SW480 (cell line): ENCODE results near the gene CYB5B.
"Not testable (repeated sequence)": the region's sequence is repeated elsewhere in the genome, so short reads cannot be mapped to it uniquely, and the experiment has no call there.

ENCODE experiments used
- DNase-seq: peaks from one replicate; pipeline ENCODE4 v3.0.0-alpha.2; 2016; ENCODE audit warnings: low spot score

The CYB5B gene

GRCh38 chr16:69410219-69410990 lies 14.0 kb upstream of the CYB5B start:
- peak; percentile 68 for DNase-seq

DNA sequence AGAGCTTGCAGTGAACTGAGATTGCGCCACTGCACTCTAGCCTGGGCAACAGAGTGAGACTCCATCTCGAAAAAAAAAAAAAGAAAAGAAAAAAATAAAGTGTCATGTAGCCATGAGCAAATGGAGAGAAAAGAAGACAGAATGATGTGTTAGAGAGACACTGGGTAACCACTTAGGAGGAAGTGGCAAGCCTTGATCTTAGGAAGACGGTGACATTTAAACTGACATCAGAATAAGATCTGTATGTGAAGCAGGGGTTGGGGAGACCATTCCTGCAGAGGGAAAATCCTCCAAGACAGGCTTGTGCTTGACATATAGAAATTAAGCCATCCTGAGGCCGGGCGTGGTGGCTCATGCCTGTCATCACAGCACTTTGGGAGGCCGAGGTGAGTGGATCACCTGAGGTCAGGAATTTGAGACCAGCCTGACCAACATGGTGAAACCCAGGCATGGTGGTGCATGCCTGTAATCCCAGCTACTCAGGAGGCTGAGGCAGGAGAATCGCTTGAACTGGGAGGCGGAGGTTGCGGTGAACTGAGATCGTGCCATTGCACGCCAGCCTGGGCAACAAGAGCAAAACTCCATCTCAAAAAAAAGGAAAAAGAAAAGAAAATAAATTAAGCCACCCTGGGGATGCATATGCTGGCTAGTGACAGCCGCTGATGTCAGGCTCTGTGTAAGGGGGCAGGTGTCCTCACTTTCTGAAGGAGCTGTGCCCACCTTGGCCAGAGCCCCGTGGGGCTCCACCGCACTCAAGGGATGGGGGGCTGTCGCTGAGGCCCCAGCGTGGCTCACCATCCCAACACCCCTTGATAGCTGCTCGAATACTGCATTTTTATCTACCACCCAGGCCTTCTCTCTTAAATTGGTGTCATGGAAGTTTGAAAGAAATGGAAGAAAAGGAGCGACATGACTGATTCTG lies 13.1 kb upstream of the CYB5B start:
- DNase-seq: no peak

DNA sequence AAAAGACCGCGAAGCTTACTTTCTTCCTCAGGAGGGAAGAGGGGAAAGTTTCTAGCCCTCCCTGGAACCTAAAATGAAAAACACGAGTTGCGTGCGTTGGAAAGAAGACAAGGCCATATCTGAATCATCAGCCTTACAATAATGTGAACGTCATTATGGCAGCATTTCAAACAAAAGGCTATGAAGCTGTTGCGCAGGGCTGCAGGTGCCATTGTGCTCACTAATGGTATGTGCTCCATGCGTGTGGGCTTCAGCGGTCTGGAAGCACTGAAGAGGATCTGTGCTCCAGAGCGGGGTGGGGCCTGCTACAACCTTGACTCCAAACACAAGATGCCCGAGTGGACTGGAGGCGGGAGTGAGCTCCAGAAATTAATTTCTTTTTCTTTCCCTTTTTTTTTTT lies 12.1 kb upstream of the CYB5B start:
- no peak for DNase-seq

- DNase-seq: no peak
Observed at GRCh38 chr16:69413045-69413664, 11.3 kb upstream of the CYB5B start.

GRCh38 chr16:69417520-69418199 lies 6.8 kb upstream of the CYB5B start:
- peak; percentile 62 for DNase-seq

- no peak for DNase-seq
Observed at GRCh38 chr16:69419956-69420355, 4.5 kb upstream of the CYB5B start.

GRCh38 chr16:69423189-69423588 lies 1.2 kb upstream of the CYB5B start:
- no peak for DNase-seq

GRCh38 chr16:69424935-69425784 lies 741 bp downstream of the CYB5B start:
- DNase-seq: no peak

- DNase-seq: no peak
Observed at GRCh38 chr16:69428652-69429051, 4.2 kb downstream of the CYB5B start.

DNA sequence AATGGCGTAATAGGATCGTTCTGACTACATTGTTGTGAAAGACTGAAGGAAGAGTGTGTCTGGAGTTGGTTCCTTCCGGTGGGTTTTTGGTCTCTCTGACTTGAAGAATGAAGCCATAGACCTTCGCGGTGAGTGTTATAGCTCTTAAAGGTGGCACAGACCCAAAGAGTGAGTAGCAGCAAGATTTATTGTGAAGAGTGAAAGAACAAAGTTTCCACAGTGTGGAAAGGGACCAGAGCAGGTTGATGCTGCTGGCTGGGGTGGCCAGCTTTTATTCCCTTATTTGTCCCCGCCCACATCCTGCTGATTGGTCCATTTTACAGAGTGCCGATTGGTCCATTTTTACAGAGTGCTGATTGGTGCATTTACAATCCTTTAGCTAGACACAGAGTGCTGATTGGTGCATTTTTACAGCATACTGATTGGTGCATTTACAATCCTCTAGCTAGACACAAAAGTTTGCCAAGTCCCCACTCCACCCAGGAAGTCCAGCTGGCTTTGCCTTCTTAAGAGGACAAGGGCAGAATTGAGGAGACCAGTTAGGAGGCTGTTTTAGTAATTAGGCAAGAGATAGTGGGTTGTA lies 4.7 kb downstream of the CYB5B start:
- DNase-seq: not testable (repeated sequence)

GRCh38 chr16:69431948-69432468 lies 7.6 kb downstream of the CYB5B start:
- DNase-seq: no peak

- DNase-seq: no peak
Observed at GRCh38 chr16:69434066-69434465, 9.6 kb downstream of the CYB5B start.

DNA sequence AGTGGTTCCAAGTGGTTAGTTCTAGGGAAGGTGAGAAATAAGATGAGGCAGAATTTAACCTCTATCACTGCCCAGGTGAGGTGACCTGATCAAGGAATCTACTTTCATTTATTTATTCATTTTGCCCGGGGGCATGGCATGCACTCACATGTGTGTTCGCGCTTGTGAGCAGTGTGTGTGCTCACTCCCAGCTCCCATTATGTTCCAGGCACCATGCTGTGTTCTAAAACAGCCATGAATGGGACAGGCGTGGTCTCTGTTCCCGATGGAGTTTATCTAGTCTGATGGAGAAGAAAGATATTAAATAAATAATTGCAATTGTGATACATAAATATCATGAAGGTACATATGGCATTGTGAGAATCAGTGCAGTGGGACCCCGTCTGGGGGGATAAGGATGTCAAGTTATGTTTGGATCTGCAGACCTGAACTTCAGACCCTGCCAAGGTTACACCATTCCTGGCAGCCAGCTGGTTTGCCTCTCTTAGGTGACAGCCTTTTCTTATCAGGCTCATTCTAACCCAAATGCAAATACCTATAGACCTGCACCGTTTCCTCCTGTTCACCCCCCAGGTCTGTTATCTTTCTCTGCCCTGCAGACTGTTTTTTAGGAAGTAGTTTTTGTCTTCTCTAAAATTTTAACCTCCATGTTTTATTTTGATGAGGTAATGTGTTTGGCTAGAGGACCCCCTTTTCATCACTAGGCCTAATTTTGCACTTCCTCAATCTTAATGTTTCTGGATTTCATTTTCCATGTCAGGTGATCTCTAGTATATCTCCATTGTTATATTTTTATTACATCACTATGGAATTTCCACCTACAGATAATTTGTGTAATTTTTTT lies 11.8 kb downstream of the CYB5B start:
- DNase-seq: no peak

GRCh38 chr16:69436896-69437295 lies 12.5 kb downstream of the CYB5B start:
- no peak for DNase-seq

DNA sequence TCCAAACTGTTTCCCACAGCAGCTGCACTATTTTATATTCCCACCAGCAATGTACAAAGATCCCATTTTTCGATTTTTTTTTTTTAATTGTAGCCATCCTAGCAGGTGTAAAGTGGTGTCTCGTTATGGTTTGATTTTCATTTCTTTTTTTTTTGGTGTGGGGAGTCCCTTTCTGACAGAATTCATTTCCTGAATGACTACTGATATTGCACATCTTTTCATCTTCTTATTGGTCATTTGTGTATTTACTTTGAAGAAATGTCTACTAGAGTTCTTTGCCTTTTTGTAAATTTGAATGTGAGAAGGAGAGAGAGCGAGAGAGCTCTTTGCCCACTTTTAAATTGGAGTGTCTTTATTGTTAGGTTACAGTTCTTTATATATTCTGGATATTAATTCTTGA lies 14.0 kb downstream of the CYB5B start:
- no peak for DNase-seq

DNA sequence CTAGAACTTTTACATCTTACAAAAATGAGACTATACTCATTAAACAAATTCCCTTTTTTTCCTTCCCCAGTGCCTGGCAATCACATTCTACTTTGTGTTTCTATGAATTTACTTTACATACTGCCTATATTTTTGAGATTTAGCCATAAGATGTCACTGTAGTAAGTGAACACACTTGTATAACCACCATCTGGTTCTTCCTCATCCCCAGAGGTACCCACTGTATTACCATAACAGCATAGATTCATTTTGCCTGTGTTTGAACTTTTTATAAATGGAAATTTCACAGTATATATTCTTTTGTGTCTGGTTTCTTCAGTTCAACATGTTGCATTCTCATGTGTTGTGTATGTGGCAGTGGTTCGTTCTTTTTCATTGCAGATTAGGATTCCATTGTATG lies 15.8 kb downstream of the CYB5B start:
- no peak for DNase-seq

- not testable (repeated sequence) for DNase-seq
Observed at GRCh38 chr16:69441030-69441429, 16.6 kb downstream of the CYB5B start.

DNA sequence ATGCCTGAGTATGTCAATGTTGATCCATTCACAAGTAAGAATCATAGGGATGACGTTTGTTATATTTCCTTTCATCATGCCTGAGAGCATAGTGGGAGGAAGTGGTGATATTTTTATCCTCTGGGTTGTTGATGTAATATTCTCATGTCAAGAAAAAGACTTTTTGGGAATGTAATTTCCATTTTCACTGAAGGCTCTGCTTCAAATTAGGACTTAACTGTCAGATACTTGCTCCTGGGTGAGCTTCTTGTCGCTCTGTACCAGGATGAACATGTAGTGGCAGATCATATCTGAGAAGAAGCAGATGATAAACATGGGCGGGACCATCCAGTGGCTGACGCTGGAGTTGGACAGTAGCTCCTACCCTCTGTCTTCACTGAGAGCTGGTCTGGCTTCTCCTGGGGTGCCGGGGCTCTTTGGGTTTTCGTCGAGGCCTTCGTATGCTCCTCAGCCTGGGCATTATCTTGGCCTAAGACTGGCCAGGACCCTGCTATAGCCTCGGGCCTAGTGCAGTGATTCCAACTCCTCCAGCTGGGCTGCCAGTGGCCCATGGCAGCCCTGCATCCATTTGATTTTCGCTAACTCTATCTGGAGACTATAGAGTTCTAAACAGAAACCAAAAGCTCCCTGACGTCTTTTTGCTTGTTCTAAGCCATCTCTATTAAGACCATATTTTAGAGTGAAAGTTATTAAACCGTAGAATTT lies 19.7 kb downstream of the CYB5B start:
- no peak for DNase-seq
